HepG2 (cell line): ENCODE results near the gene NUP155.

Experiments used
- ATF7 ChIP-seq, 2 experiments: fragments of 450-650 bp in 1 of 2; sonication (generic) in 1 of 2; formaldehyde crosslinking in 1 of 2; IDR thresholded peaks; 2 replicates each; pipeline versions ENCODE4 v1.4.0 to v1.6.1; 2016 to 2020; ENCODE audit warnings: antibody characterized with exemption in 1 of 2, mild to moderate bottlenecking in 1 of 2, missing genetic modification reagents in 1 of 2
- MYC ChIP-seq: sonication (generic); formaldehyde crosslinking; IDR thresholded peaks from 2 replicates; pipeline ENCODE4 v1.9.0; 2021; ENCODE audit warnings: missing genetic modification reagents, borderline replicate concordance
- NFRKB ChIP-seq: fragments of 450-650 bp; IDR thresholded peaks from 2 replicates; pipeline ENCODE4 v1.6.1; 2017
- SP4 ChIP-seq: sonication (generic); formaldehyde crosslinking; IDR thresholded peaks from 2 replicates; pipeline ENCODE4 v1.8.1; 2023; ENCODE audit warnings: mild to moderate bottlenecking, missing genetic modification reagents
- TBL1XR1 ChIP-seq: fragments of 150-350 bp; IDR thresholded peaks from 2 replicates; pipeline ENCODE4 v1.6.1; 2014; ENCODE audit warnings: borderline replicate concordance, low read length; ENCODE audit not compliant: partially characterized antibody

DNA sequence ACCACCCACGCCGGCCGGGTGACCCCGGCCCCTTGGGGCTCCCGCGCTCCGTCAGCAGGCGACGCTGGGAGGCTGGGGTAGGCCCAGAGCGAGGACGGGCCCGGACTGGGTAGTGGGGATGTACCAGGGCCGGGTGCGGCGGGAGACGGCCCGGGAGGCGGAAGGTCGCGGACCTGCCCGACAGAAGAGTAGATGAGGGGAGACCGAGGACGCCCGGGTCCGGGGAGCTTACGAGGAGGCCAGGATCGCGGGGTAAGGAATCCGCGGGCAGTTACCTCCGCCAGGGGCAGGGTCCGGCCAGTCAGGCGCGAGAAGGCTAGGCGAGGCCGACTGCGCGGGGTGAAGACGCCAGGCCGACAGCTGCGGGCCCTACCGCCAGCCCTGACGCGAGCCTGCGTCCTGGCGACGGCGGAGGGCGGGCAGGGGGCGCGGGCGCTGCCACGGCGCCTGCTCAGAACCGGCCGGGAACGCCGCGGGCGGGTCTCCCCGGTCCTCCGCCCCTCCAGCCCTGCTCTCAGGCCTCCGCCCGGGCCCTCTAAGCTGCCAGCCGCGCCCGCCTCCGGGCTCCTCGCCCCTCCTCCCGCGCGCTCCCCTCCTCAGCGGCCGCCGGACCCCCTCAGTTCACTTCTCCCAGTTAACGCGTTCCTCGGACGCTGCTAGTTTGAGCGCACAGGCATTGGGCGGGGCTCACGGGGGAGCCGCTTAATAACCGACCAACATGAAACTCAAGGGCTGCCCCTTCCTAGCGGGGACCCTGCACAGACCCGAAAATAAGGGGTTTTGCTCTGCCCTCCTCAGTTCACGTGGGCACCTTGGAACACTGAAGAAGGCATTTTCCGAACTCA lies 121.7 kb downstream of the NUP155 start, which contains the start of gene CPLANE1:
- TF ChIP-seq TBL1XR1, result no peak
- peak; percentile 79 for TF ChIP-seq SP4 (CRISPR knock-in tag)
- no peak for TF ChIP-seq NFRKB
- peak; percentile 54; the same call in 1 of the 2 replicates for TF ChIP-seq MYC (CRISPR knock-in tag)
- no peak for TF ChIP-seq ATF7 (IDR thresholded peaks at IDR 0.05)
- TF ChIP-seq ATF7 (CRISPR knock-in tag; IDR thresholded peaks at IDR 0.05), result no peak
